HG02885 (cell line): ENCODE data around the gene MYH7B.

Source experiments
- ATAC-seq: cut with Tn5 transposase; IDR thresholded peaks from one replicate; pipeline ENCODE4 v1.9.1; 2021; ENCODE audit warnings: mild to moderate bottlenecking; ENCODE audit not compliant: unreplicated experiment, poor library complexity

MYH7B gene

GRCh38 chr20:34971561-34972235 is 16.0 kb downstream of the MYH7B start:
- no peak for ATAC-seq

DNA sequence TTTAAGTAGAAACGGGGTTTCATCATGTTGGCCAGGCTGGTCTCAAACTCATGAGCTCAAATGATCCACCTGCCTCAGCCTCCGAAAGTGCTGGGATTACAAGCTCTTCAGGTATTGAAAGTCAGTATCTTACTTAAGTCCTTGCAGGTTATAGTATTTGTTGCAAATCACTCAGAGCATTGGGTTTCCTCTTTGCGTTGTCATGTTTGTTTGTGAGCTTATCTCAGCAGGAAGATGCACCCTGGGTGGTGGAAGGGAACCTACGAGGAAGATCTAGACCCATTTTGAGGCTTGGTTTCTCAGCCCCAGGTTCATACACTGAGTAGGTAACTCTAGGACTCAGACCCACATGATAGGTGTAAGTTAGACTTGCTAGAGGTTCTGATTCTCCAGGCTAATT is 18.6 kb downstream of the MYH7B start:
- no peak for ATAC-seq

GRCh38 chr20:34976286-34976685 is 20.6 kb downstream of the MYH7B start:
- no peak for ATAC-seq

DNA sequence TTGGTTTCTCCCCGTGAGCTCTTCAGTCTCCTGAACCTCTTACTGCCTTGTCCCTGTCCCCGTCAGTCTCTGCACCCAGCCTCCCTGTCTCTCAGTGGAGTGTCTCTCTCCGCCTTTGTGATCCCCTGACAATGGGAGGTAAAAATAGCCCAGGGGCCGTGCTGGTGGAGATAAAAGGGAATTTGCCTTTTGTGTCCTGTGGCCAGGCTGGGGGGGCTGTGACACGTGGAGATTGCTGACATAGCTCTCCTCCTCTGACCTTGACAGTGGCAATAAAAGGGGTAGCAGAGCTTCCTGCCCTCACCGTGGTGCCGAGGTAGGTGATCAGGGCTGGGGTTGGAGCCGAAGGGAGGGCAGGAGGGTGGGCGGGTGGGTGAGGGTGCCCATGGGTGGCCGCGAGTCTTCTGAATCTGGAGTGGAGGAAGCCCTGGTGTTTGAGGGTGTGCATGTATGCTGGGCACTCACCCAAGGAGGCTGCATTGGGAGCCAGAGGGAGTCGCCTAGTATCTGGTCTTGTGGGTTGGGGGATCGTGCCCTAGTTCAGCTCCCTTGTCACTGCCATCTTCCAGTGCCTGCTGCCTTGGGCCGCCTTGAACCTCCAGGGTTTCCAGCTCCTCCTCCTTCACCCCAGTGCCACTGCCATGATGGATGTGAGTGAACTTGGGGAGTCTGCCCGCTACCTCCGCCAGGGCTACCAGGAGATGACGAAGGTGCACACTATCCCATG is 21.9 kb downstream of the MYH7B start:
- no peak for ATAC-seq

DNA sequence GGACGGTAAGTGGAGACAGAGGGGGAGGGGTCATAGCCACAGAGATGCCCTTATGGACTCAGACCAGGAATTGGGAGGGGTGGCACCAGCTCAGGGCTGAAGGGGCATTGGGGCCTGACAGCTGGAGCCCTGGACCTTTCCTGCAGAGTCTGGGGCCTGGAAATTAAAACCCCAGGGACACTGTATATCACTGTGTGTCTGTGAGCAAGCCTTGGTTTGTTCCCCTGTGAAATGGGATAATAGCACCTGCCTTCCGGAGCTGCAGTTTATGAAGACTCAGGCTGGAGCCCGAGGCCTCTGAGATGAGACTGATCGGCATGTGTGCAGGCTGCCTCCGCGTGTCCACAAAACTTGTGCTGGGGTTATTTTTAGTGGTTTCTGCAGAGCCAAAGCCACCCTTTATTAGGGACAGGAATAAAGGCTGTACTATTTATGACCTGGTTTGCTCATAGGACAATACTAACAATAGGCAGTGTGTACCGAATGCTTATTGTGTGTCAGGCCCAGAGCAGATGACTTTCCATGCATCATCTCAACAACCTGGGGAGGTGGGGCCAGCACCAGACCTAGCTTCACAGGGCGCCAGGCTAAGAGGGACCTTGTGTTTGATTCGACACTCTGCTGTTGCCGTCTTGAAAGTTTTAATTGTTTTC is 22.6 kb downstream of the MYH7B start:
- no peak for ATAC-seq

DNA sequence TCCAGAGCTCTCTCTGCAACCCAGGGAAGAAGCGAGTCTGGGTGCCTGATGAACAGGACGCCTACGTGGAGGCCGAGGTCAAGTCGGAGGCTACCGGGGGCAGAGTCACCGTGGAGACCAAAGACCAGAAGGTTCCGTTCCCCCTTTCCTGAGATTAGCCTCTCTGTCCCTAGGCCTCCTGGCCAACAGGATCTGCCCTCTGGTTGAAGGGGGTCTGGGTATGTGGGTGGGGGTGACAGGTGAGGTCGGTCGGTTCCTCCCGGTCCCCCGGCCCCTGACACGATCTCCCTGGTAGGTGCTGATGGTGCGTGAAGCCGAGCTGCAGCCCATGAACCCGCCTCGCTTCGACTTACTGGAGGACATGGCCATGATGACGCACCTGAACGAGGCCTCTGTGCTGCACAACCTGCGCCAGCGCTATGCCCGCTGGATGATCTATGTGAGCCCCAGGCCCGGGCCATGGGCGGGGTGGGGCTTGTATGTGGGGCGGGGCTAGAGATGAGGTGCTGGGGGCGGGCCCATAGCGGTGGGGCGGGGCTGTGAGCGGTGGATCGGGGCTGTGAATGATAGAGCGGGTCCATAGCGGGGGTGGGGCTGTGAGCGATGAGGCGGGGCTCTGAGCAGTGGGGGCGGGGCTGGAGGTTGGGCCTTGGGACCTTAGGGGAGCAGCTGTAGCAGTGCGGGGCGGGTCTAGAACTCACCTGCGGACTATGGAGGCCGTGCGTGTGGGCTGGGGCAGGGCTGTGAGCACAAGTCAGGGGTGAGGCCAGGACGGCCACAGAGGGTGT is 23.9 kb downstream of the MYH7B start:
- ATAC-seq = no peak

DNA sequence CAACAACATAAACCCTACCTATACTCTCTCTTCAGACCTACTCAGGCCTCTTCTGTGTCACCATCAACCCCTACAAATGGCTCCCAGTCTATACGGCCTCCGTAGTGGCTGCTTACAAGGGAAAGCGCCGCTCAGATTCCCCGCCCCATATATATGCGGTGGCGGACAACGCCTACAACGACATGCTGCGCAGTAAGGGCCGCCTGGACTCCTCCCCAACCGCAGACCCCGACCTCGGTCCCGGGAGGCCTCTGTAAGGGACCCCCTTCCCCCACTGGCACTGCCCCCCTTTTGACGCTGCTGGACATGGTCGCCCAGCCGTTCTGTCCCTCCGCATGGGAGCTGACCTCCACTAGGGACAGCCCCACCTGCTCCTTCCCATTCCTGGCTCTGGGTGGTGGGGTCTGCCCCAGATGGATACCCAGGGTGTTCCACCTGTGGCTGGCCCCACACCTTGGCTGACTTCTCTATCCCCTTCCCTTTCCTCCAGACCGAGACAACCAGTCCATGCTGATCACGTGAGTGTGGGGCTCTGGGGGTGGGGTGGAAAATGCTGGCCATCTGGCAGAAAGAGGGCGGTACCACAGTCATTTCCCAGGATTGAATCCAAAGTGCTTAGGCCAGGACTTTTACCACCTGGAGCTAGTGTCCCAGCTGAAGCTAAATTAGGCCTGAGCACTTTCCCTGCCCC is 25.0 kb downstream of the MYH7B start:
- ATAC-seq = no peak

GRCh38 chr20:34982270-34983088 is 26.8 kb downstream of the MYH7B start:
- ATAC-seq = no peak

DNA sequence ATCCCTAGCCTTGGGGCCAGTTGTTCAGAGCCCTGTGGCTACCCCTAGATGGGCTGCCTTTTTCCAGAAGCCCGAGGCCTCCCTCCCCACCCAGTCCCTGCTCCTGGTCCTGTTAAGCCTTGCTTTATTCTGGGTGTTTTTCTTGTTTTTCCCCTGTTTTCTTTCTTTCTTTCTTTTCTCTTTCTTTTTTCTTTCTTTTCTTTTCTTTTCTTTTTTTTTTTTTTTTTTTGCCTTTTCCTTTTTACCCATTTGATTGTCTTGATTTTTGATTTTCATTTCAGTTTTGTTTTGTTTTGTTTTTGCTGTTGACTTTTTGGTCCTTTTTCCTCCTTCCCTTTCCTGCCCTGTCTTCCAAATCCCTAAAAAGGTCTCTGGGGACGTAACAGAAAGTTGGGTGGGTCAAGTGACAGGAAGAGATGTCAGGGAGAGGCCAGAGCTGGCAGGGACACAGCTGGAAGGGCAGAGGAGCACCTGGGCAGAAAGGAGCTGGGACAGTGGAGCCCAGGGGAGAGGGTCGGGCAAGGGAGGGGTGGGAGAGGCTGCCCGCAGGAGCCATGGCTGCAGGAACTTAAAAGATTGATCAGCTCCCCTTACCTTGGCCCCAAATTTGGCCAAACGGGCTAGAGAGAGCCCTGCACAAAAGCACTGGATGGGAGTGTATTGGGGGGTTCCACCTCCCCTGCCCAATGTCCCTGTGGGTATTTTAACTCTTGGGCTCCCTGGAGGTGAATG is 27.6 kb downstream of the MYH7B start:
- ATAC-seq = no peak

GRCh38 chr20:34983995-34984735 is 28.5 kb downstream of the MYH7B start:
- no peak for ATAC-seq

GRCh38 chr20:34984756-34985261 is 29.1 kb downstream of the MYH7B start:
- ATAC-seq = no peak

DNA sequence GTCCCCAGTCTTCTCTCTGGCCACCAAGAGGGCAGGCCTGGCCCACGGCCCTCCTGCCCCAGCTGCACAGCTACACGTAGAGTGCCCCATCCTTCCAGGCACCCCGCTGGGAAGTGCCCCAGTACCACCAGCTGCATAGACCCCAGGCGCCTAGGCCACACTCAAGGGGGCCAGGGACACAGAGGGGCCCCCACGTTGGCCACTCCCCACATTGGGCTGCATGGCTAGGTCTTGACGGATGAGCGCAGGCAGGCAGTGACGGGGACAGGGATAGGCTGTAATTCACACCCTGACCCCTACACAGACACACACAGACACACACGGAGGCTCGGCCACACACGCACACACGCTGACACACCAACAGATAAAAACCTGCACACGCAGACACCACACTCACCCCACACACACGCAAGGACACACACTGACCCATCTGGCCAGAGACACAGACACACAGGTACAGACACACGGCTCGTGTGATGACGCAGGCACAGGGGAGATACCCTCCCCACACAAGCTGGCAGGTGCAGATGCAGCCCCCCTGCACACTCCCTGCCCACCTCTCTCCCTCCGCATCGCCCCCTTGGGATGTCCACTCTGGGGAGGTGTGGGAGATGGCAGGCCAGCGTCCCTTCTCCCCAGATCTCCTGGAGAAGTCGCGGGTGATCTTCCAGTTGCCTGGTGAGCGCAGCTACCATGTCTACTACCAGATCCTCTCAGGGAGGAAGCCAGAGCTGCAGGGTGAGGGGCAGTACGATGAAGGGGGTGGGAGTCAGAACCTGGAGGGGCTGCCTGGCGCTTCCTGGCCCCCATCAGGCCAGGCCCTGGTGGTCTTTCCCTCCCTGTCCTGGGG is 30.0 kb downstream of the MYH7B start:
- ATAC-seq = no peak

- no peak for ATAC-seq
These were observed 30.9 kb downstream of the MYH7B start for GRCh38 chr20:34986311-34987287.

DNA sequence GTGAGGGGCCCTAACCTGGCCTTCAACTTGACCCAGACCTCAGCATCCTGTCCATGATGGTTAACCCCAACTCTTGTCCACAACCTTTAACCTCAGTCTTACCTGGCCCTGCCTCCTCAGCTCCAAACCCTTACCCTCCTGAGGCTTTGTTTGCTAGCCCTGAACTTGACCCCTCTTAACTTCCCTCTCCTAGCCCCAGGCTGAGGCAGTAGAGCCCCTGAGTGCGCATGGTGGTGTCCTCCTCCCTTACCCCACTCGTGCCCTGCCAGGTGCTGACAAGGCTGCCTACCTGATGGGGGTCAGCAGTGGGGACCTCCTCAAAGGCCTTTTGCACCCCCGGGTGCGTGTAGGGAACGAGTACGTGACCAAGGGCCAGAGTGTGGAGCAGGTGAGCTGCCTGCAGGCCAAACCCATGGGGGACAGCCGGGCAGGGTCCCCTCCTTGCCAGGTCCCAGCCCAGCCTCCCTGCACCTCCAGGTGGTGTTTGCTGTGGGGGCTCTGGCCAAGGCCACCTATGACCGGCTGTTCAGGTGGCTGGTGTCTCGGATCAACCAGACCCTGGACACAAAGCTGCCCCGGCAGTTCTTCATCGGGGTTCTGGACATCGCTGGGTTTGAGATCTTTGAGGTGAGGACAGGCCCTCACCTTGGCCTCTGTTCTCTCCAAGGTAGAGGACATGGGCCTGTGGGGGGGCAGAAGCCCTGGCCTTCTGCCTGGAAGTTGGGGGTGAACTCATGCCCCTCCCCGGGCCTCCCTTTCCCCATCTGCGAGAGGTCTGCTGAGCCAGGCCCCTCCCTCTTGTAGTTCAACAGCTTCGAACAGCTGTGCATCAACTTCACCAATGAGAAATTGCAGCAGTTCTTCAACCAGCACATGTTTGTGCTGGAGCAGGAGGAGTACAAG is 31.9 kb downstream of the MYH7B start:
- no peak for ATAC-seq

- ATAC-seq = no peak
These were observed 32.5 kb downstream of the MYH7B start for GRCh38 chr20:34988191-34988540.
